Neural progenitor cell (in vitro differentiated cells): ENCODE results near the gene MOB4.
"Not testable (repeated sequence)": the region's sequence is repeated elsewhere in the genome, so short reads cannot be mapped to it uniquely, and the experiment has no call there.

Experiments
- CTCF ChIP-seq: fragments of 200-600 bp; sonication (generic); IDR thresholded peaks from 2 replicates; pipeline ENCODE4 v1.5.1; 2017; ENCODE audit warnings: antibody characterized with exemption, mild to moderate bottlenecking
- EZH2 ChIP-seq: fragments of 200-600 bp; sonication (generic); IDR thresholded peaks from 2 replicates; pipeline ENCODE4 v1.6.1; 2017; ENCODE audit warnings: antibody characterized with exemption, mild to moderate bottlenecking, moderate library complexity

- not testable (repeated sequence) for TF ChIP-seq CTCF, EZH2
These were observed 35.4 kb downstream of the MOB4 start for GRCh38 chr2:197551260-197551659.
